ENCODE measurements around the gene SERINC3. TPM values are rescaled to one million over a fixed set of nuclear protein-coding genes. Genes with fewer than 3 reads are reported as not detected.

SERINC3 gene
- total and polyA plus RNA-seq, 2 experiments from 2014 or later = 80.0 to 128 TPM

DNA sequence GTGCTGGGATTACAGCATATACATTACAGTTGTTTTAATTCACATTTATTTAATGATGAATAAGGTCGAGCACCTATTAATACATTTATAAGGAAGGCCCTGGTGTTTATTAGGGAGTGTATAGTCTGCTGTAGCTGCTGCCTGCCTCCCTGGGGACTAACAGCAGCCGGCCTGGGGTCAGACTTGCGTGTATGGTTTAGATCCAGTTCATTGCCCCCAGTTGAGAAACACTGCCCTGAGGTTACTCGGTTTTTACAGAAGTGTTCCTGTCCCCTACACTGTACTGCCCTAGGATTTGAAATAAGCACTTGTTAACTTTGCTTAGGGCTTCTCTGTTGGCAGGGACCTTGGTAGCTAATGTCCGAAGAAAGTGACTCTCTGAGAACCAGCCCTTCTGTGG lies 42.2 kb downstream of the SERINC3 start:
- Histone ChIP-seq H3K27ac (no peak overlapping the region), H3K79me2 (peaks cover 17% of the 10 kb centered on the region), H3K9me3 (ENCODE audit: low read depth) (no peaks in the 10 kb centered on the region), H3K36me3 (replicated peaks; ENCODE audit: insufficient read depth, low read depth) (no peaks in the 10 kb centered on the region), H3K9me2 (replicated peaks; ENCODE audit: insufficient read depth) (no peaks in the 10 kb centered on the region), H3K4me3 (no peak overlapping the region), H3K4me2 (no peak overlapping the region), H4K20me1 (ENCODE audit: insufficient read depth, poor library complexity, severe bottlenecking) (no peaks in the 10 kb centered on the region), H2AFZ (no peak overlapping the region), H3K4me1 (ENCODE audit: insufficient read depth) (peaks cover 6% of the 10 kb centered on the region), H3K27me3 (no peaks in the 10 kb centered on the region)
- no peak for DNase-seq (ENCODE audit: low spot score)
- TF ChIP-seq, protein P1, sequence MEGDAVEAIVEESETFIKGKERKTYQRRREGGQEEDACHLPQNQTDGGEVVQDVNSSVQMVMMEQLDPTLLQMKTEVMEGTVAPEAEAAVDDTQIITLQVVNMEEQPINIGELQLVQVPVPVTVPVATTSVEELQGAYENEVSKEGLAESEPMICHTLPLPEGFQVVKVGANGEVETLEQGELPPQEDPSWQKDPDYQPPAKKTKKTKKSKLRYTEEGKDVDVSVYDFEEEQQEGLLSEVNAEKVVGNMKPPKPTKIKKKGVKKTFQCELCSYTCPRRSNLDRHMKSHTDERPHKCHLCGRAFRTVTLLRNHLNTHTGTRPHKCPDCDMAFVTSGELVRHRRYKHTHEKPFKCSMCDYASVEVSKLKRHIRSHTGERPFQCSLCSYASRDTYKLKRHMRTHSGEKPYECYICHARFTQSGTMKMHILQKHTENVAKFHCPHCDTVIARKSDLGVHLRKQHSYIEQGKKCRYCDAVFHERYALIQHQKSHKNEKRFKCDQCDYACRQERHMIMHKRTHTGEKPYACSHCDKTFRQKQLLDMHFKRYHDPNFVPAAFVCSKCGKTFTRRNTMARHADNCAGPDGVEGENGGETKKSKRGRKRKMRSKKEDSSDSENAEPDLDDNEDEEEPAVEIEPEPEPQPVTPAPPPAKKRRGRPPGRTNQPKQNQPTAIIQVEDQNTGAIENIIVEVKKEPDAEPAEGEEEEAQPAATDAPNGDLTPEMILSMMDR (IDR thresholded peaks at IDR 0.05; ENCODE audit: poor library complexity) = no peak
- no peak for TF ChIP-seq EZH2phosphoT487 (IDR thresholded peaks at IDR 0.05; ENCODE audit: low read depth, severe bottlenecking, unreplicated experiment)
- no peak for TF ChIP-seq EZH2 (IDR thresholded peaks at IDR 0.05; ENCODE audit: borderline replicate concordance)
- 83% methylated on average over 5 of the region's 5 CpGs for WGBS (ENCODE audit: low lambda C conversion rate, missing lambda C conversion rate)

DNA sequence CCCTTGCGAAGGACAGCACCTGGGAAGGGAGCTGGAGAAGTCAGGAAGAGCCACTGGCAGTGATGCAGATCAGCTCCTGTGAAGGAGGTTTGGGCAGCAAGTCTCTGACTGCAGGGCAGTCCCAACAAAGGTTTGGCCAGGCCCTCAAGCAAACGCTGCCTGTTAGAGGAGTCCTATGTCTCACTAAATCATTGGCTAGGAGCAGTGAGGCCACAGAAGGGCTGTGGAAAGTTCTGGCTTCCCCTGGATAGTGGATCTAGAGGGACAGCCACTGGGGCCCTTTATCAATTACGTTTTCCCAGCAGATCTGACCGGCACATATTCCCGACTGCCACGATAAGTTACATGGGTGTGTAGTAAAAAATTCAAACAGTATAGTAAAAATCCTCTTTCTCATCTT lies 43.7 kb downstream of the SERINC3 start:
- Histone ChIP-seq H3K27ac (no peak overlapping the region), H3K4me1 (ENCODE audit: insufficient read depth) (peaks cover 6% of the 10 kb centered on the region), H3K27me3 (no peaks in the 10 kb centered on the region), H3K9me2 (replicated peaks; ENCODE audit: insufficient read depth) (no peaks in the 10 kb centered on the region), H3K4me2 (no peak overlapping the region), H4K20me1 (ENCODE audit: insufficient read depth, poor library complexity, severe bottlenecking) (no peaks in the 10 kb centered on the region), H3K79me2 (peaks cover 17% of the 10 kb centered on the region), H2AFZ (no peak overlapping the region), H3K9me3 (ENCODE audit: low read depth) (no peaks in the 10 kb centered on the region), H3K36me3 (replicated peaks; ENCODE audit: insufficient read depth, low read depth) (no peaks in the 10 kb centered on the region), H3K4me3 (no peak overlapping the region)
- 92% methylated on average over 6 of the region's 6 CpGs for WGBS (ENCODE audit: low lambda C conversion rate, missing lambda C conversion rate)
- no peak for TF ChIP-seq EZH2phosphoT487 (IDR thresholded peaks at IDR 0.05; ENCODE audit: low read depth, severe bottlenecking, unreplicated experiment)
- TF ChIP-seq EZH2 (IDR thresholded peaks at IDR 0.05; ENCODE audit: borderline replicate concordance) = no peak
- TF ChIP-seq, protein P1 (IDR thresholded peaks at IDR 0.05; ENCODE audit: poor library complexity) = no peak
- no peak for DNase-seq (ENCODE audit: low spot score)

DNA sequence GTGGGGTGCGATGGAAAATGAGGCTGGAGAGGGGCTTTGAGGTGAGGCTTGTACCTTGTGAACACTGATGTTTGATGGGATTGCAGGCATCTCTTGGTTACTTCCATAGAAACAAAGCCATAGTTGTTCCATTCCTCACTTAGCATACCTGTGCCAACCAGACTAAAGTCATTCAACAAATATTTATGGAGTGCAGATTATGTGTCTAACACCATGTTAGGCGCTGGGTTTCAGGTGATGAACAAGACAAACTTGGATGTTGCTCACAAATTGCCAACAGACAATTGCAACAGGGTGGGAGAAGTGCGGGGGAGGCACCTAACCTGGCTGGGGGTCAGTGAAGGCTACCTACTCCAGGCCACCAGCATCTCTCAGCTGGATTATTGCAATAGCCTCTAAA lies 44.7 kb downstream of the SERINC3 start:
- H3K9me2 ChIP-seq (replicated peaks; ENCODE audit: insufficient read depth) = no peaks in the 10 kb centered on the region
- H3K4me3 ChIP-seq = no peak overlapping the region
- 89% methylated on average over 3 of the region's 3 CpGs for WGBS (ENCODE audit: low lambda C conversion rate, missing lambda C conversion rate)
- peaks cover 6% of the 10 kb centered on the region for H3K4me1 ChIP-seq (ENCODE audit: insufficient read depth)
- no peak overlapping the region for H3K27ac ChIP-seq
- no peak overlapping the region for H2AFZ ChIP-seq
- H3K36me3 ChIP-seq (replicated peaks; ENCODE audit: insufficient read depth, low read depth) = no peaks in the 10 kb centered on the region
- no peaks in the 10 kb centered on the region for H4K20me1 ChIP-seq (ENCODE audit: insufficient read depth, poor library complexity, severe bottlenecking)
- no peaks in the 10 kb centered on the region for H3K9me3 ChIP-seq (ENCODE audit: low read depth)
- peaks cover 17% of the 10 kb centered on the region for H3K79me2 ChIP-seq
- DNase-seq (ENCODE audit: low spot score) = no peak
- peak overlapping the region; percentile 86 for H3K4me2 ChIP-seq
- no peak for TF ChIP-seq EZH2 (IDR thresholded peaks at IDR 0.05; ENCODE audit: borderline replicate concordance)
- TF ChIP-seq, protein P1 (IDR thresholded peaks at IDR 0.05; ENCODE audit: poor library complexity) = no peak
- TF ChIP-seq EZH2phosphoT487 (IDR thresholded peaks at IDR 0.05; ENCODE audit: low read depth, severe bottlenecking, unreplicated experiment) = no peak
- no peaks in the 10 kb centered on the region for H3K27me3 ChIP-seq
